A549 (cell line): ENCODE results near the gene FGG.

ENCODE experiments used
- CHD2 ChIP-seq: fragments of 150-350 bp; IDR thresholded peaks from 2 replicates; pipeline ENCODE4 v1.6.1; 2014; ENCODE audit warnings: low read length; ENCODE audit not compliant: partially characterized antibody
- HDAC2 ChIP-seq: fragments of 200-600 bp; sonication (generic); IDR thresholded peaks from 2 replicates; pipeline ENCODE4 v1.6.1; 2016
- HOXA7 ChIP-seq: fragments of 250-450 bp; sonication (Bioruptor Pico); IDR thresholded peaks from 2 replicates; pipeline ENCODE4 v1.5.0; 2020; ENCODE audit warnings: mild to moderate bottlenecking, moderate library complexity
- JUN ChIP-seq, 2 experiments: fragments of >200 bp; sonication (Bioruptor Twin); formaldehyde crosslinking; IDR thresholded peaks; 2 replicates in 1 of 2; 3 replicates in 1 of 2; pipeline ENCODE4 v1.6.1; 2016 to 2017
- JUNB ChIP-seq: fragments of >200 bp; sonication (Bioruptor Twin); formaldehyde crosslinking; IDR thresholded peaks from 2 replicates; pipeline ENCODE4 v1.6.1; 2016
- MAFK ChIP-seq: fragments of 450-650 bp; IDR thresholded peaks from 2 replicates; pipeline ENCODE4 v1.6.1; 2014; ENCODE audit not compliant: partially characterized antibody
- MYC ChIP-seq: IDR thresholded peaks from 2 replicates; pipeline ENCODE4 v1.6.1; 2012; ENCODE audit warnings: mild to moderate bottlenecking, inconsistent platforms, low read length, improper control_type of control experiment, borderline replicate concordance
- POLR2A ChIP-seq: IDR thresholded peaks from 2 replicates; pipeline ENCODE4 v1.6.1; 2012; ENCODE audit warnings: mild to moderate bottlenecking, low read length
- TF ChIP-seq, protein P1 (sequence below): fragments of >200 bp; sonication (Bioruptor Twin); formaldehyde crosslinking; IDR thresholded peaks from 3 replicates; pipeline ENCODE4 v1.5.1; 2016
- TF ChIP-seq, protein P2 (sequence below): fragments of 150-350 bp; IDR thresholded peaks from 2 replicates; pipeline ENCODE4 v1.6.1; 2014; ENCODE audit warnings: low read depth, mild to moderate bottlenecking, low read length
- TF ChIP-seq, protein P3 (sequence below): fragments of 250-450 bp; sonication (Bioruptor Pico); IDR thresholded peaks from 2 replicates; pipeline ENCODE4 v1.5.0; 2020; ENCODE audit warnings: low read depth, mild to moderate bottlenecking, moderate library complexity
- TF ChIP-seq, protein P4 (sequence below): fragments of 200-600 bp; sonication (generic); IDR thresholded peaks from 2 replicates; pipeline ENCODE4 v1.6.1; 2016; ENCODE audit warnings: antibody characterized with exemption, mild to moderate bottlenecking, moderate library complexity

DNA sequence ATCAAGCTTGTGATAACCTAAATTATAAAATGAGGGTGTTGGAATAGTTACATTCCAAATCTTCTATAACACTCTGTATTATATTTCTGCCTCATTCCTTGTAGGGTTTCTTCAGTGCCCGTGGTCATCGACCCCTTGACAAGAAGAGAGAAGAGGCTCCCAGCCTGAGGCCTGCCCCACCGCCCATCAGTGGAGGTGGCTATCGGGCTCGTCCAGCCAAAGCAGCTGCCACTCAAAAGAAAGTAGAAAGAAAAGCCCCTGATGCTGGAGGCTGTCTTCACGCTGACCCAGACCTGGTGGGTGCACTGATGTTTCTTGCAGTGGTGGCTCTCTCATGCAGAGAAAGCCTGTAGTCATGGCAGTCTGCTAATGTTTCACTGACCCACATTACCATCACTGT lies 46.8 kb downstream of the FGG start:
- TF ChIP-seq, protein P1, sequence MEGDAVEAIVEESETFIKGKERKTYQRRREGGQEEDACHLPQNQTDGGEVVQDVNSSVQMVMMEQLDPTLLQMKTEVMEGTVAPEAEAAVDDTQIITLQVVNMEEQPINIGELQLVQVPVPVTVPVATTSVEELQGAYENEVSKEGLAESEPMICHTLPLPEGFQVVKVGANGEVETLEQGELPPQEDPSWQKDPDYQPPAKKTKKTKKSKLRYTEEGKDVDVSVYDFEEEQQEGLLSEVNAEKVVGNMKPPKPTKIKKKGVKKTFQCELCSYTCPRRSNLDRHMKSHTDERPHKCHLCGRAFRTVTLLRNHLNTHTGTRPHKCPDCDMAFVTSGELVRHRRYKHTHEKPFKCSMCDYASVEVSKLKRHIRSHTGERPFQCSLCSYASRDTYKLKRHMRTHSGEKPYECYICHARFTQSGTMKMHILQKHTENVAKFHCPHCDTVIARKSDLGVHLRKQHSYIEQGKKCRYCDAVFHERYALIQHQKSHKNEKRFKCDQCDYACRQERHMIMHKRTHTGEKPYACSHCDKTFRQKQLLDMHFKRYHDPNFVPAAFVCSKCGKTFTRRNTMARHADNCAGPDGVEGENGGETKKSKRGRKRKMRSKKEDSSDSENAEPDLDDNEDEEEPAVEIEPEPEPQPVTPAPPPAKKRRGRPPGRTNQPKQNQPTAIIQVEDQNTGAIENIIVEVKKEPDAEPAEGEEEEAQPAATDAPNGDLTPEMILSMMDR, result no peak
- TF ChIP-seq JUNB (no peak), CHD2 (no peak), HOXA7 (CRISPR knock-in tag) (no peak), JUN (IDR thresholded peaks at IDR 0.05) (no peak), HDAC2 (no peak), POLR2A (no peak), MAFK (no peak), MYC (no peak)
- TF ChIP-seq, protein P2, sequence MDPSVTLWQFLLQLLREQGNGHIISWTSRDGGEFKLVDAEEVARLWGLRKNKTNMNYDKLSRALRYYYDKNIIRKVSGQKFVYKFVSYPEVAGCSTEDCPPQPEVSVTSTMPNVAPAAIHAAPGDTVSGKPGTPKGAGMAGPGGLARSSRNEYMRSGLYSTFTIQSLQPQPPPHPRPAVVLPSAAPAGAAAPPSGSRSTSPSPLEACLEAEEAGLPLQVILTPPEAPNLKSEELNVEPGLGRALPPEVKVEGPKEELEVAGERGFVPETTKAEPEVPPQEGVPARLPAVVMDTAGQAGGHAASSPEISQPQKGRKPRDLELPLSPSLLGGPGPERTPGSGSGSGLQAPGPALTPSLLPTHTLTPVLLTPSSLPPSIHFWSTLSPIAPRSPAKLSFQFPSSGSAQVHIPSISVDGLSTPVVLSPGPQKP, result no peak
- TF ChIP-seq, protein P3, sequence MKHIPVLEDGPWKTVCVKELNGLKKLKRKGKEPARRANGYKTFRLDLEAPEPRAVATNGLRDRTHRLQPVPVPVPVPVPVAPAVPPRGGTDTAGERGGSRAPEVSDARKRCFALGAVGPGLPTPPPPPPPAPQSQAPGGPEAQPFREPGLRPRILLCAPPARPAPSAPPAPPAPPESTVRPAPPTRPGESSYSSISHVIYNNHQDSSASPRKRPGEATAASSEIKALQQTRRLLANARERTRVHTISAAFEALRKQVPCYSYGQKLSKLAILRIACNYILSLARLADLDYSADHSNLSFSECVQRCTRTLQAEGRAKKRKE (CRISPR knock-in tag), result no peak
- TF ChIP-seq, protein P4, sequence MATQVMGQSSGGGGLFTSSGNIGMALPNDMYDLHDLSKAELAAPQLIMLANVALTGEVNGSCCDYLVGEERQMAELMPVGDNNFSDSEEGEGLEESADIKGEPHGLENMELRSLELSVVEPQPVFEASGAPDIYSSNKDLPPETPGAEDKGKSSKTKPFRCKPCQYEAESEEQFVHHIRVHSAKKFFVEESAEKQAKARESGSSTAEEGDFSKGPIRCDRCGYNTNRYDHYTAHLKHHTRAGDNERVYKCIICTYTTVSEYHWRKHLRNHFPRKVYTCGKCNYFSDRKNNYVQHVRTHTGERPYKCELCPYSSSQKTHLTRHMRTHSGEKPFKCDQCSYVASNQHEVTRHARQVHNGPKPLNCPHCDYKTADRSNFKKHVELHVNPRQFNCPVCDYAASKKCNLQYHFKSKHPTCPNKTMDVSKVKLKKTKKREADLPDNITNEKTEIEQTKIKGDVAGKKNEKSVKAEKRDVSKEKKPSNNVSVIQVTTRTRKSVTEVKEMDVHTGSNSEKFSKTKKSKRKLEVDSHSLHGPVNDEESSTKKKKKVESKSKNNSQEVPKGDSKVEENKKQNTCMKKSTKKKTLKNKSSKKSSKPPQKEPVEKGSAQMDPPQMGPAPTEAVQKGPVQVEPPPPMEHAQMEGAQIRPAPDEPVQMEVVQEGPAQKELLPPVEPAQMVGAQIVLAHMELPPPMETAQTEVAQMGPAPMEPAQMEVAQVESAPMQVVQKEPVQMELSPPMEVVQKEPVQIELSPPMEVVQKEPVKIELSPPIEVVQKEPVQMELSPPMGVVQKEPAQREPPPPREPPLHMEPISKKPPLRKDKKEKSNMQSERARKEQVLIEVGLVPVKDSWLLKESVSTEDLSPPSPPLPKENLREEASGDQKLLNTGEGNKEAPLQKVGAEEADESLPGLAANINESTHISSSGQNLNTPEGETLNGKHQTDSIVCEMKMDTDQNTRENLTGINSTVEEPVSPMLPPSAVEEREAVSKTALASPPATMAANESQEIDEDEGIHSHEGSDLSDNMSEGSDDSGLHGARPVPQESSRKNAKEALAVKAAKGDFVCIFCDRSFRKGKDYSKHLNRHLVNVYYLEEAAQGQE, result no peak
